Psoas muscle (tissue), 8 donors: ENCODE data around the gene SPATA24. TPM values are rescaled to one million over a fixed set of nuclear protein-coding genes. Genes with fewer than 3 reads are reported as not detected.

ENCODE experiments used
- ATAC-seq, 4 donors: fragments of 200-7000 bp; cut with Tn5 transposase; one replicate each; pipeline ENCODE4 v1.9.1; 2020; ENCODE audit warnings: moderate library complexity in 3 of 4, mild to moderate bottlenecking in 2 of 4
- DNase-seq, 2 donors: peaks; one replicate each; pipeline ENCODE4 v3.0.0-alpha.2; 2020
- H3K27ac ChIP-seq: fragments of 200-600 bp; one replicate; pipeline ENCODE4 v1.8.0; 2022
- H3K27me3 ChIP-seq, 3 donors: fragments of 200-600 bp in 1 of 3; one replicate each; pipeline versions ENCODE4 v1.6.1 to v1.8.0; 2013 to 2022; ENCODE audit warnings: low read length in 2 of 3, mild to moderate bottlenecking in 2 of 3, moderate library complexity in 1 of 3; ENCODE audit not compliant: insufficient read depth in 3 of 3
- H3K36me3 ChIP-seq, 2 donors: fragments of 200-600 bp in 1 of 2; one replicate each; pipeline versions ENCODE4 v1.6.1 to v1.8.0; 2013 to 2022; ENCODE audit warnings: low read depth in 1 of 2, mild to moderate bottlenecking in 1 of 2, moderate library complexity in 1 of 2; ENCODE audit not compliant: insufficient read depth in 1 of 2
- H3K4me1 ChIP-seq: fragments of 200-600 bp; one replicate; pipeline ENCODE4 v1.8.0; 2022
- H3K4me3 ChIP-seq: fragments of 200-600 bp; one replicate; pipeline ENCODE4 v1.8.0; 2022; ENCODE audit warnings: mild to moderate bottlenecking
- H3K9me3 ChIP-seq: fragments of 200-600 bp; one replicate; pipeline ENCODE4 v1.8.0; 2022
- WGBS, 3 donors: extraction: QIAGEN DNeasy Blood & Tissue Kit; methylation state at CpG; one replicate each; pipeline versions ENCODE4 v1.1.6 to v1.1.7; 2013; 5-methylcytosine and 5-hydroxymethylcytosine counted together
- intact Hi-C, 2 donors: fragments of 100-400 bp; cut with DNase I; formaldehyde crosslinking; loops; one replicate each; pipeline versions ENCODE4 v1.11.0 to v1.14.2; 2022
- polyA plus RNA-seq, 3 donors: library from polyadenylated mRNA; stranded (reverse); fragments of 200-250 nt; gene quantifications; one replicate each; pipeline ENCODE4 v1.2.3, GENCODE V29; 2013
- total RNA-seq, 4 donors: library from RNA; stranded (reverse); fragmentation: NEBNext Ultra II Directional in 2 of 4; extraction: Animal tissue kit (Norgen Biotek cat#: 25700) in 2 of 4; gene quantifications; one replicate each; pipeline versions ENCODE4 v1.2.1 to v1.2.4, GENCODE V29; 2021 to 2023
- TF ChIP-seq, protein P1 (sequence below): fragments of 200-600 bp; IDR thresholded peaks from one replicate; pipeline ENCODE4 v1.8.0; 2022; ENCODE audit warnings: antibody characterized with exemption
- donor health status: healthy with polysubstance abuse.
- donor health status: DM: no; HTN: no; CAD: no; lungs with moderate emphysema.
- donor health status: Bipolar disorder and iron deficiency.
- donor health status: healthy.
- donor health status: DM: yes; HTN: yes; CAD: no.
- donor health status: DM: no; HTN: no; CAD: no.
- donor health status: DM: no; HTN: no; CAD: no.
- donor health status: DM: yes; HTN: yes; CAD: no.

The SPATA24 gene
- total and polyA plus RNA-seq, 7 donors = 6.7 to 18.8 (median 11.5) TPM

- DNase-seq = peak; percentile 39 to 70
- Histone ChIP-seq H3K36me3 (peaks cover 0 to 9% of the 10 kb centered on the region in 2 donors), H3K27me3 (no peaks in the 10 kb centered on the region), H3K4me1 (peaks cover 71% of the 10 kb centered on the region), H3K27ac (peak overlapping the region; percentile 85), H3K4me3 (no peak overlapping the region), H3K9me3 (no peaks in the 10 kb centered on the region)
- intact Hi-C loops = loop anchor here in 1 of 2 donors (10.0 kb wide), 1 partner anchor 350 kb away; no protein-coding TSS in a partner anchor
- ATAC-seq = peak; percentile 69 to 82 (median 76)
- 20 to 22% (median 22%) methylated on average over 9 of the region's 9 CpGs for WGBS, 3 donors
- TF ChIP-seq, protein P1, sequence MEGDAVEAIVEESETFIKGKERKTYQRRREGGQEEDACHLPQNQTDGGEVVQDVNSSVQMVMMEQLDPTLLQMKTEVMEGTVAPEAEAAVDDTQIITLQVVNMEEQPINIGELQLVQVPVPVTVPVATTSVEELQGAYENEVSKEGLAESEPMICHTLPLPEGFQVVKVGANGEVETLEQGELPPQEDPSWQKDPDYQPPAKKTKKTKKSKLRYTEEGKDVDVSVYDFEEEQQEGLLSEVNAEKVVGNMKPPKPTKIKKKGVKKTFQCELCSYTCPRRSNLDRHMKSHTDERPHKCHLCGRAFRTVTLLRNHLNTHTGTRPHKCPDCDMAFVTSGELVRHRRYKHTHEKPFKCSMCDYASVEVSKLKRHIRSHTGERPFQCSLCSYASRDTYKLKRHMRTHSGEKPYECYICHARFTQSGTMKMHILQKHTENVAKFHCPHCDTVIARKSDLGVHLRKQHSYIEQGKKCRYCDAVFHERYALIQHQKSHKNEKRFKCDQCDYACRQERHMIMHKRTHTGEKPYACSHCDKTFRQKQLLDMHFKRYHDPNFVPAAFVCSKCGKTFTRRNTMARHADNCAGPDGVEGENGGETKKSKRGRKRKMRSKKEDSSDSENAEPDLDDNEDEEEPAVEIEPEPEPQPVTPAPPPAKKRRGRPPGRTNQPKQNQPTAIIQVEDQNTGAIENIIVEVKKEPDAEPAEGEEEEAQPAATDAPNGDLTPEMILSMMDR = no peak
Measured at GRCh38 chr5:139414581-139415130, 10.8 kb upstream of the SPATA24 start.

- Histone ChIP-seq H3K4me1 (peaks cover 64% of the 10 kb centered on the region), H3K9me3 (no peaks in the 10 kb centered on the region), H3K27ac (peak overlapping the region; percentile 85), H3K36me3 (peaks cover 0 to 9% of the 10 kb centered on the region in 2 donors), H3K4me3 (no peak overlapping the region), H3K27me3 (no peaks in the 10 kb centered on the region)
- no peak for DNase-seq
- WGBS, 3 donors = 65 to 80% (median 68%) methylated on average over 6 of the region's 6 CpGs
- intact Hi-C loops = loop anchor here in 1 of 2 donors (10.0 kb wide), 1 partner anchor 351 kb away; no protein-coding TSS in a partner anchor
- TF ChIP-seq, protein P1 = no peak
- ATAC-seq = no peak
Measured at GRCh38 chr5:139413963-139414362, 10.1 kb upstream of the SPATA24 start.

DNA sequence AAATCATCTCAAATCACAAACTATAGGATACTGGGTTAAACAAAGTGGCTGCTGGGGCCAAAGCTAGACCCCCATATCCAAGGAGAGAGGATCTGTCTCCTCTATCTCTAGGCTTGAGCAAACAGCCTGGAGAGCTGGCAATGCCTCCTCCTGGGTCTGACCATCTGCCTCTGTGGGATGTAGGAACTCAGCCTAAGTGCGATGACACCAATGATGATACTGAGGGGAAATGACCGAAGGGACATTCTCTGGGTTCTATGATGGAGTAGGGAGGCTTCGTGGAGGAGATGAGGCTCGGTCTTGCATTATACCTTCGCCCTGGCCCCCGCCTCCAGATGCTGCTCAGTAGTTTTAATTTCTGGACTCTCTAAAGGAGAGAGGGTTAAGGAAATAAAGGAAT lies 9.3 kb upstream of the SPATA24 start:
- 96 to 97% (median 97%) methylated on average over 6 of the region's 6 CpGs for WGBS, 3 donors
- ATAC-seq = no peak
- Histone ChIP-seq H3K36me3 (peaks cover 0 to 9% of the 10 kb centered on the region in 2 donors), H3K27me3 (no peaks in the 10 kb centered on the region), H3K4me1 (peaks cover 56% of the 10 kb centered on the region), H3K4me3 (no peak overlapping the region), H3K9me3 (no peaks in the 10 kb centered on the region), H3K27ac (no peak overlapping the region)
- no peak for DNase-seq
- TF ChIP-seq, protein P1 = no peak
- intact Hi-C loops = loop anchor here in 1 of 2 donors (10.0 kb wide), 1 partner anchor 352 kb away; no protein-coding TSS in a partner anchor

DNA sequence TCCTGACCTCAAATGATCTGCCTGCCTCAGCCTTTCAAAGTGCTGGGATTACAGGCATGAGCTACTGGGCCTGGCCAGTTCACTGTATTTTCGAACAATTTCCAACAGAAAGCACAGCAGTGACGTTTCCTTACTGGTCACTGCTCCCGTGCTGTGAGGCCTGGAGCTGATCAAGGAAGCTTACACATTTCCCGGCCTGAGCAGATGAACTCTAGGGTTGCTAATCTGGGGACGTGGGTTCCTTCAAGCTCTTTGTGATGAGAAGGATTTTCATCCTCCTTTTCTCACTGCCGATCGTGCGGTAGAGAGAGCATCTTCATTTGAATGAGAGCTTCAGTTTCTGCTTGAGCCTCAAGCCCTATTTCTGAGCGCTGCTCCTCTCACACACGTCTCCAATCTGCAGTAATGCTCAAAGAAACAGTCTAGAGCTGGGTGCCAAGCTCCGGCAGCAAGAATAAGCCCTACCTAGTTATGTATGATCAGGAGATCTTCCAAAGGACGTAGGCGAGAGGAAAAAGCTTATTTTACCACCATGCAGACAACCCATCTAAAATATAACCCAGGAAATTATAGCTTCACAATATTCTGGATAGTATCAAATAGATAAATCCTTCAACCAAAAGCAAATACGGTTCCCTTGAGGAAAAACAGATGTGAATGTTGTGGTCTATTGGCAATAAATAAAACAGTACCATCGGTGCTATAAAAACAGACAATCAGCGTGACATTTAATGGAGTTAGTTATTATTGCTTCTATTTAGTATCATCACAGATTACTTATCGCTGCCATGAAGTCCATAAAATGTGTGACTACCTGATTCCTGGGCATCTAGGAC lies 7.3 kb upstream of the SPATA24 start:
- ATAC-seq (no peak), DNase-seq (no peak)
- Histone ChIP-seq H3K4me3 (no peak overlapping the region), H3K36me3 (peaks cover 0 to 9% of the 10 kb centered on the region in 2 donors), H3K27me3 (no peaks in the 10 kb centered on the region), H3K27ac (peak overlapping the region; percentile 65), H3K9me3 (no peaks in the 10 kb centered on the region), H3K4me1 (peaks cover 37% of the 10 kb centered on the region)
- intact Hi-C loops = loop anchor here in 1 of 2 donors (10.0 kb wide), 1 partner anchor 354 kb away; no protein-coding TSS in a partner anchor
- 46 to 73% (median 48%) methylated on average over 17 of the region's 17 CpGs for WGBS, 3 donors
- TF ChIP-seq, protein P1 = no peak
